PC-3 (cell line): Measurements from ENCODE around the gene DEFB110. TPM values are rescaled to one million over a fixed set of nuclear protein-coding genes. Genes with fewer than 3 reads are reported as not detected.

ENCODE experiments used
- ATAC-seq: fragments of 200-7000 bp; cut with Tn5 transposase; 2 replicates; pipeline ENCODE4 v1.9.1; 2020; ENCODE audit warnings: mild to moderate bottlenecking, moderate library complexity
- BruUV-seq: library from RNA; stranded (reverse); fragments of 400-500 nt; replicated peaks from 2 replicates; lab custom pipeline; 2021; lab: Mats Ljungman, UMichigan
- CTCF ChIA-PET: fragments of 300-600 bp; sonication (Branson Sonifier 250); formaldehyde crosslinking; loops from one replicate; lab custom pipeline; 2022; ENCODE audit warnings: antibody characterized with exemption; lab: Charles Lee
- POLR2A ChIA-PET: fragments of 300-600 bp; sonication (Branson Sonifier 250); formaldehyde crosslinking; loops from one replicate; lab custom pipeline; 2022; ENCODE audit warnings: antibody characterized with exemption; ENCODE audit not compliant: unreplicated experiment; lab: Charles Lee
- DNase-seq: peaks from one replicate; pipeline ENCODE4 v3.0.0-alpha.2; 2015
- H2AFZ ChIP-seq: fragments of 300-600 bp; sonication (generic); 2 replicates; pipeline ENCODE4 v1.6.0; 2016; ENCODE audit warnings: antibody characterized with exemption, low read length
- H3F3A ChIP-seq: fragments of 300-600 bp; sonication (generic); one replicate; pipeline ENCODE4 v1.6.0; 2017; ENCODE audit warnings: antibody characterized with exemption, low read length, control low read depth, mild to moderate bottlenecking; ENCODE audit not compliant: unreplicated experiment
- H3K27ac ChIP-seq: fragments of 300-600 bp; sonication (generic); 2 replicates; pipeline ENCODE4 v1.5.1; 2016; ENCODE audit warnings: mild to moderate bottlenecking, low read length
- H3K27me3 ChIP-seq: fragments of 300-600 bp; sonication (generic); 2 replicates; pipeline ENCODE4 v1.6.1; 2016; ENCODE audit warnings: low read length, mixed read lengths
- H3K36me3 ChIP-seq: fragments of 300-600 bp; sonication (generic); 2 replicates; pipeline ENCODE4 v1.6.1; 2016; ENCODE audit warnings: low read depth, mixed run types, low read length, mixed read lengths
- H3K4me1 ChIP-seq: fragments of 300-600 bp; sonication (generic); 2 replicates; pipeline ENCODE4 v1.5.1; 2016; ENCODE audit warnings: low read length; ENCODE audit not compliant: insufficient read depth
- H3K4me2 ChIP-seq: fragments of 300-600 bp; sonication (generic); 2 replicates; pipeline ENCODE4 v1.6.0; 2016; ENCODE audit warnings: low read length
- H3K4me3 ChIP-seq: fragments of 300-600 bp; sonication (generic); 2 replicates; pipeline ENCODE4 v1.5.1; 2016; ENCODE audit warnings: mild to moderate bottlenecking, low read length, mixed read lengths
- H3K79me2 ChIP-seq: fragments of 300-600 bp; sonication (generic); 2 replicates; pipeline ENCODE4 v1.6.1; 2017; ENCODE audit warnings: low read length, mixed read lengths
- H3K9ac ChIP-seq: fragments of 300-600 bp; sonication (generic); 2 replicates; pipeline ENCODE4 v1.6.0; 2016; ENCODE audit warnings: mild to moderate bottlenecking, low read length
- H3K9me2 ChIP-seq: fragments of 300-600 bp; sonication (generic); replicated peaks from 2 replicates; pipeline ENCODE4 v1.6.1; 2016; ENCODE audit warnings: mixed run types, low read length, mixed read lengths
- H3K9me3 ChIP-seq: fragments of 300-600 bp; sonication (generic); 2 replicates; pipeline ENCODE4 v1.6.1; 2016; ENCODE audit warnings: low read length, mixed read lengths
- H4K20me1 ChIP-seq: fragments of 300-600 bp; sonication (generic); 2 replicates; pipeline ENCODE4 v1.6.1; 2016; ENCODE audit warnings: low read length, mixed read lengths
- CTCF ChIP-seq: fragments of 300-600 bp; sonication (generic); conservative IDR thresholded peaks from 2 replicates; pipeline ENCODE4 v1.5.1; 2017; ENCODE audit warnings: antibody characterized with exemption, low read depth, mild to moderate bottlenecking, low read length
- EZH2 ChIP-seq: fragments of 300-600 bp; sonication (generic); IDR thresholded peaks from one replicate; pipeline ENCODE4 v1.6.1; 2017; ENCODE audit warnings: antibody characterized with exemption, mild to moderate bottlenecking, low read length; ENCODE audit not compliant: unreplicated experiment
- EZH2phosphoT487 ChIP-seq: fragments of 300-600 bp; sonication (generic); IDR thresholded peaks from 2 replicates; pipeline ENCODE4 v1.6.1; 2018; ENCODE audit warnings: mild to moderate bottlenecking, antibody characterized with exemption, low read length, borderline replicate concordance
- intact Hi-C: fragments of 100-400 bp; cut with micrococcal nuclease; formaldehyde crosslinking; loops from 2 replicates; pipeline ENCODE4 v1.9.0; 2023
- total RNA-seq: library from RNA; depleted of rRNA; stranded (reverse); fragments of >200 nt; gene quantifications from 2 replicates; pipeline ENCODE4 v1.2.3, GENCODE V29; 2014

DEFB110 gene
- total RNA-seq, 1 experiment from 2014 or later: not detected

- ChIA-PET CTCF (no interaction called here), POLR2A (no interaction called here)
- no peaks in the 10 kb centered on the region for H3K36me3 ChIP-seq
- ATAC-seq (no peak), DNase-seq (no peak)
- H3K4me1 ChIP-seq: no peaks in the 10 kb centered on the region
- H3K27ac ChIP-seq: no peak overlapping the region
- no TSS peak for BruUV-seq
- H3K9ac ChIP-seq: no peak overlapping the region
- TF ChIP-seq EZH2 (no peak), CTCF (no peak), EZH2phosphoT487 (no peak)
- H3K9me3 ChIP-seq: no peaks in the 10 kb centered on the region
- no peak overlapping the region for H3K4me2 ChIP-seq
- no peaks in the 10 kb centered on the region for H3K79me2 ChIP-seq
- H3K27me3 ChIP-seq: peaks cover 54% of the 10 kb centered on the region
- no peaks in the 10 kb centered on the region for H4K20me1 ChIP-seq
- H3F3A ChIP-seq: no peaks in the 10 kb centered on the region
- H3K4me3 ChIP-seq: no peak overlapping the region
- H2AFZ ChIP-seq: no peak overlapping the region
- intact Hi-C loops: no loop called here
- H3K9me2 ChIP-seq: no peaks in the 10 kb centered on the region
Measured at GRCh38 chr6:50056242-50056641, 34.4 kb upstream of the DEFB110 start.

- Histone ChIP-seq H3K36me3 (no peaks in the 10 kb centered on the region), H3K9me3 (no peaks in the 10 kb centered on the region), H3K9ac (no peak within 1 kb of the TSS), H3K4me2 (no peak within 1 kb of the TSS), H3K9me2 (no peaks in the 10 kb centered on the region), H3F3A (no peaks in the 10 kb centered on the region), H3K79me2 (no peaks in the 10 kb centered on the region), H3K27ac (no peak within 1 kb of the TSS), H3K27me3 (peaks cover 13% of the 10 kb centered on the region; the same call in 1 of the 2 replicates), H3K4me3 (no peak within 1 kb of the TSS), H4K20me1 (no peaks in the 10 kb centered on the region), H2AFZ (no peak within 1 kb of the TSS), H3K4me1 (no peaks in the 10 kb centered on the region)
- no peak for DNase-seq
- ChIA-PET CTCF (no interaction called here), POLR2A (no interaction called here)
- BruUV-seq: no TSS peak
- TF ChIP-seq EZH2 (no peak), CTCF (no peak), EZH2phosphoT487 (no peak)
- ATAC-seq: no peak
- intact Hi-C loops: no loop called here
Measured at GRCh38 chr6:50049829-50050228, 28.0 kb upstream of the DEFB110 start, which contains the start of gene DEFB112. Gene DEFB112, minus strand, starts transcription at chr6:50049929. Its CDS starts 60 bp downstream, at chr6:50049869.

GRCh38 chr6:50047026-50047425, 25.2 kb upstream of the DEFB110 start:
- DNase-seq: no peak
- Histone ChIP-seq H3K4me2 (no peak overlapping the region), H3K9me2 (no peaks in the 10 kb centered on the region), H3K9me3 (no peaks in the 10 kb centered on the region), H2AFZ (no peak overlapping the region), H3K4me3 (no peak overlapping the region), H3K27ac (no peak overlapping the region), H3K36me3 (no peaks in the 10 kb centered on the region), H3K4me1 (no peaks in the 10 kb centered on the region), H3K79me2 (no peaks in the 10 kb centered on the region), H3F3A (no peaks in the 10 kb centered on the region), H3K9ac (no peak overlapping the region), H4K20me1 (no peaks in the 10 kb centered on the region), H3K27me3 (peaks cover 6% of the 10 kb centered on the region; the same call in 1 of the 2 replicates)
- POLR2A ChIA-PET: no interaction called here
- intact Hi-C loops: no loop called here
- ATAC-seq: no peak
- CTCF ChIA-PET: no interaction called here
- TF ChIP-seq EZH2phosphoT487: no peak
- TF ChIP-seq CTCF: no peak
- no TSS peak for BruUV-seq
